Cardiac muscle cell (in vitro differentiated cells and primary cell): ENCODE data around the gene IL5RA. TPM values are rescaled to one million over a fixed set of nuclear protein-coding genes. Genes with fewer than 3 reads are reported as not detected.

Experiments used
- DNase-seq, 2 donors: peaks; one replicate each; pipeline versions ENCODE4 v3.0.0 to v3.0.0-alpha.2; 2010 to 2017; ENCODE audit warnings: low read depth in 1 of 2, low spot score in 1 of 2
- H3K27ac ChIP-seq: fragments of 200-600 bp; sonication (generic); 2 replicates; pipeline ENCODE4 v1.5.1; 2016
- H3K27me3 ChIP-seq: fragments of 200-600 bp; sonication (generic); 2 replicates; pipeline ENCODE4 v1.6.0; 2016; ENCODE audit warnings: control low read depth
- H3K36me3 ChIP-seq: fragments of 200-600 bp; sonication (generic); 2 replicates; pipeline ENCODE4 v1.5.1; 2016; ENCODE audit warnings: control low read depth
- H3K4me1 ChIP-seq: fragments of 200-600 bp; sonication (generic); 2 replicates; pipeline ENCODE4 v1.8.1; 2017; ENCODE audit warnings: low read depth, mild to moderate bottlenecking, mixed run types
- H3K4me3 ChIP-seq: fragments of 200-600 bp; sonication (generic); 2 replicates; pipeline ENCODE4 v1.5.1; 2016; ENCODE audit warnings: mild to moderate bottlenecking
- H3K9me3 ChIP-seq: fragments of 200-600 bp; sonication (generic); 2 replicates; pipeline ENCODE4 v1.5.1; 2017; ENCODE audit warnings: low read depth, mild to moderate bottlenecking, control low read depth
- CTCF ChIP-seq: IDR thresholded peaks from 2 replicates; pipeline ENCODE4 v1.5.1; 2012; ENCODE audit warnings: low read depth, mild to moderate bottlenecking, low read length
- polyA plus RNA-seq: library from polyadenylated mRNA; unstranded; fragments of >200 nt; fragmentation: Nextera tagmentation; extraction: Ambion mirVana; gene quantifications from 2 replicates; pipeline ENCODE4 v1.2.1, GENCODE V29; 2016
- total RNA-seq: library from RNA; depleted of rRNA; stranded (reverse); fragments of >200 nt; gene quantifications from 2 replicates; pipeline ENCODE4 v1.2.3, GENCODE V29; 2016

Gene IL5RA
- total and polyA plus RNA-seq, 2 experiments from 2014 or later: not detected

GRCh38 chr3:3074551-3075257 lies 35.5 kb downstream of the IL5RA start:
- Histone ChIP-seq H3K9me3 (no peaks in the 10 kb centered on the region), H3K4me1 (peaks cover 5% of the 10 kb centered on the region), H3K36me3 (no peaks in the 10 kb centered on the region), H3K4me3 (no peak overlapping the region), H3K27ac (no peak overlapping the region), H3K27me3 (no peaks in the 10 kb centered on the region)
- no peak for TF ChIP-seq CTCF
- no peak for DNase-seq

GRCh38 chr3:3071136-3071535 lies 39.0 kb downstream of the IL5RA start:
- Histone ChIP-seq H3K9me3 (no peaks in the 10 kb centered on the region), H3K27ac (no peak overlapping the region), H3K4me3 (no peak overlapping the region), H3K4me1 (peaks cover 4% of the 10 kb centered on the region), H3K27me3 (no peaks in the 10 kb centered on the region), H3K36me3 (no peaks in the 10 kb centered on the region)
- no peak for TF ChIP-seq CTCF
- DNase-seq: no peak

DNA sequence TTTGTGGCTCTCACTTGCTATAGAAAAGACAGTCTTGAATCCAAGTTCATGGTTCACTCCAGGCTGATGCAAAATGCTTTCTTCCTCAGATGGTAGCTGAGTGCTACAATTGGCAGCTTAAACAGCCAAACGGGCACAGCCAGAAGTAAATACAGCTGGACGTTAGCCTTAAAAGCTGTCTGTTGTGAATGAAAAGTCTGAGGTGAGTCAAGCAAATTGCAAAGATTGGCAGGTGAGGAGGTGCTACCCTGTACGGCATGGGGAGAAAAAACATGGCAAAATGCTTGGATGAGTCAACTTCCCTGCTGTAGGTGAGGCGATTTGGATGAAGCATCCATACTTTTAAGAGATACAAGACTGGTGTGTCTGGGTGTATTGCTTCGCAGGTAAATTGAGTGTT lies 40.5 kb downstream of the IL5RA start:
- H3K4me3 ChIP-seq: no peak overlapping the region
- no peaks in the 10 kb centered on the region for H3K36me3 ChIP-seq
- H3K9me3 ChIP-seq: no peaks in the 10 kb centered on the region
- DNase-seq: no peak
- no peak for TF ChIP-seq CTCF
- H3K4me1 ChIP-seq: no peaks in the 10 kb centered on the region
- H3K27ac ChIP-seq: no peak overlapping the region
- no peaks in the 10 kb centered on the region for H3K27me3 ChIP-seq

- TF ChIP-seq CTCF: no peak
- Histone ChIP-seq H3K4me1 (no peaks in the 10 kb centered on the region), H3K4me3 (no peak overlapping the region), H3K36me3 (no peaks in the 10 kb centered on the region), H3K9me3 (no peaks in the 10 kb centered on the region), H3K27me3 (no peaks in the 10 kb centered on the region), H3K27ac (no peak overlapping the region)
- no peak for DNase-seq
Observed at GRCh38 chr3:3068358-3068881, 41.8 kb downstream of the IL5RA start.

DNA sequence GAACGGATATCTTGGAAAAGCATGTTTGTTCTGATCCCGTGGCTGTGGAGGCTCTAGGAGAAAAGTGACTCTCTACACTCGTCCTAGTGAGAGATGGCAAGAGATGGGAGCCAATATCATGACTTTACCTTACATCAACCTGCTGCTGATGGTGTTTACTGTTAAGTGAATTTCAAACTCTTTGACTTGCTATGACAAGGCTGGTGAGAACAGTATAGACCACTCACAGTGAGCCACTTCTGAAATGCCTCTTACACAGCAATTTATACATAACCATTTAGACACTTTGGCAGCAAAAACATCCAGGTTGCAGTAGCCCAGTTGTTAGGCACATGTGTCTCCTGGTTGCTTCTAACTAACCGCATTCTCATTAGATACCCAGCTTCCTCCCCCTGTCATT lies 43.3 kb downstream of the IL5RA start:
- TF ChIP-seq CTCF: no peak
- Histone ChIP-seq H3K36me3 (no peaks in the 10 kb centered on the region), H3K4me1 (no peaks in the 10 kb centered on the region), H3K27me3 (no peaks in the 10 kb centered on the region), H3K27ac (no peak overlapping the region), H3K9me3 (no peaks in the 10 kb centered on the region), H3K4me3 (no peak overlapping the region)
- no peak for DNase-seq
